Body of pancreas (tissue), 4 donors: ENCODE data around the gene ABCD1.

Source experiments
- POLR2A ChIP-seq, 3 donors: fragments of 450-650 bp; IDR thresholded peaks; one replicate each; pipeline ENCODE4 v1.6.1; 2016; ENCODE audit warnings: antibody characterized with exemption in 3 of 3, mild to moderate bottlenecking in 2 of 3
- TF ChIP-seq, protein P1 (sequence below), 7 experiments: fragments of 450-650 bp in 4 of 7; fragments of 200-600 bp in 3 of 7; sonication (generic) in 3 of 7; IDR thresholded peaks; one replicate each; pipeline ENCODE4 v1.5.1; 2016 to 2019; ENCODE audit warnings: antibody characterized with exemption in 7 of 7

- TF ChIP-seq, protein P1, sequence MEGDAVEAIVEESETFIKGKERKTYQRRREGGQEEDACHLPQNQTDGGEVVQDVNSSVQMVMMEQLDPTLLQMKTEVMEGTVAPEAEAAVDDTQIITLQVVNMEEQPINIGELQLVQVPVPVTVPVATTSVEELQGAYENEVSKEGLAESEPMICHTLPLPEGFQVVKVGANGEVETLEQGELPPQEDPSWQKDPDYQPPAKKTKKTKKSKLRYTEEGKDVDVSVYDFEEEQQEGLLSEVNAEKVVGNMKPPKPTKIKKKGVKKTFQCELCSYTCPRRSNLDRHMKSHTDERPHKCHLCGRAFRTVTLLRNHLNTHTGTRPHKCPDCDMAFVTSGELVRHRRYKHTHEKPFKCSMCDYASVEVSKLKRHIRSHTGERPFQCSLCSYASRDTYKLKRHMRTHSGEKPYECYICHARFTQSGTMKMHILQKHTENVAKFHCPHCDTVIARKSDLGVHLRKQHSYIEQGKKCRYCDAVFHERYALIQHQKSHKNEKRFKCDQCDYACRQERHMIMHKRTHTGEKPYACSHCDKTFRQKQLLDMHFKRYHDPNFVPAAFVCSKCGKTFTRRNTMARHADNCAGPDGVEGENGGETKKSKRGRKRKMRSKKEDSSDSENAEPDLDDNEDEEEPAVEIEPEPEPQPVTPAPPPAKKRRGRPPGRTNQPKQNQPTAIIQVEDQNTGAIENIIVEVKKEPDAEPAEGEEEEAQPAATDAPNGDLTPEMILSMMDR (IDR thresholded peaks at IDR 0.05), result no peak
- no peak for TF ChIP-seq POLR2A (IDR thresholded peaks at IDR 0.05)
These were observed 58.2 kb downstream of the ABCD1 start for GRCh38 chrX:153782871-153783270.
